AG08395 (cell line): Measurements from ENCODE around the gene ZSWIM5.
"Not testable (repeated sequence)": the region's sequence is repeated elsewhere in the genome, so short reads cannot be mapped to it uniquely, and the experiment has no call there.

Experiments
- DNase-seq: peaks from one replicate; pipeline ENCODE4 v3.0.0; 2012; ENCODE audit warnings: mixed read lengths, low spot score

The ZSWIM5 gene

GRCh38 chr1:45136984-45137383 is 69.4 kb downstream of the ZSWIM5 start:
- DNase-seq, result no peak

GRCh38 chr1:45135316-45135715 is 71.1 kb downstream of the ZSWIM5 start:
- no peak for DNase-seq

- DNase-seq, result no peak
These were observed 71.9 kb downstream of the ZSWIM5 start for GRCh38 chr1:45134461-45134873.

GRCh38 chr1:45132719-45133118 is 73.7 kb downstream of the ZSWIM5 start:
- not testable (repeated sequence) for DNase-seq

GRCh38 chr1:45123358-45123757 is 83.0 kb downstream of the ZSWIM5 start:
- DNase-seq, result no peak

GRCh38 chr1:45122724-45123123 is 83.7 kb downstream of the ZSWIM5 start:
- DNase-seq, result no peak

- DNase-seq, result no peak
These were observed 88.6 kb downstream of the ZSWIM5 start for GRCh38 chr1:45117766-45118165.

GRCh38 chr1:45116820-45117219 is 89.6 kb downstream of the ZSWIM5 start:
- no peak for DNase-seq

GRCh38 chr1:45116340-45116739 is 90.1 kb downstream of the ZSWIM5 start:
- DNase-seq, result no peak

GRCh38 chr1:45115198-45115597 is 91.2 kb downstream of the ZSWIM5 start:
- not testable (repeated sequence) for DNase-seq

- no peak for DNase-seq
These were observed 93.7 kb downstream of the ZSWIM5 start for GRCh38 chr1:45112661-45113060.

GRCh38 chr1:45111239-45111638 is 95.2 kb downstream of the ZSWIM5 start:
- no peak for DNase-seq

- no peak for DNase-seq
These were observed 98.6 kb downstream of the ZSWIM5 start for GRCh38 chr1:45107782-45108181.

GRCh38 chr1:45106864-45107263 is 99.5 kb downstream of the ZSWIM5 start:
- not testable (repeated sequence) for DNase-seq

GRCh38 chr1:45106156-45106545 is 100.3 kb downstream of the ZSWIM5 start:
- DNase-seq, result not testable (repeated sequence)

GRCh38 chr1:45105486-45106155 is 100.8 kb downstream of the ZSWIM5 start:
- not testable (repeated sequence) for DNase-seq

GRCh38 chr1:45103534-45103933 is 102.9 kb downstream of the ZSWIM5 start:
- DNase-seq, result no peak

GRCh38 chr1:45101947-45102346 is 104.5 kb downstream of the ZSWIM5 start:
- DNase-seq, result no peak

GRCh38 chr1:45101528-45101927 is 104.9 kb downstream of the ZSWIM5 start:
- DNase-seq, result not testable (repeated sequence)

GRCh38 chr1:45097944-45098343 is 108.5 kb downstream of the ZSWIM5 start:
- no peak for DNase-seq

GRCh38 chr1:45097079-45097478 is 109.3 kb downstream of the ZSWIM5 start:
- no peak for DNase-seq

- DNase-seq, result no peak
These were observed 111.0 kb downstream of the ZSWIM5 start for GRCh38 chr1:45095450-45095849.

- not testable (repeated sequence) for DNase-seq
These were observed 112.0 kb downstream of the ZSWIM5 start for GRCh38 chr1:45094371-45094770.

- DNase-seq, result no peak
These were observed 113.1 kb downstream of the ZSWIM5 start for GRCh38 chr1:45093334-45093733.
